Effector memory CD8-positive, alpha-beta T cell (primary cell): ENCODE results near the gene CLMN.

Experiments used
- ATAC-seq: fragments of 150-1000 bp; cut with Tn5 transposase; replicated peaks from 2 replicates; pipeline ENCODE4 v1.10.0; 2021; ENCODE audit warnings: mild to moderate bottlenecking, moderate library complexity
- DNase-seq, 3 experiments: peaks; one replicate each; pipeline ENCODE4 v3.0.0; 2021
- H3K27ac Mint-ChIP-seq, 2 donors: one replicate each; pipeline ENCODE4 v1.8.0; 2022; ENCODE audit warnings: mild to moderate bottlenecking in 2 of 2, mixed read lengths in 2 of 2, moderate library complexity in 2 of 2
- H3K27me3 Mint-ChIP-seq, 2 donors: one replicate each; pipeline ENCODE4 v1.8.0; 2022; ENCODE audit warnings: mixed read lengths in 2 of 2
- H3K36me3 Mint-ChIP-seq: one replicate; pipeline ENCODE4 v1.8.0; 2022; ENCODE audit warnings: mild to moderate bottlenecking, moderate library complexity, mixed read lengths; ENCODE audit not compliant: insufficient read depth
- H3K4me1 Mint-ChIP-seq, 2 donors: one replicate each; pipeline ENCODE4 v1.8.0; 2022; ENCODE audit warnings: low read depth in 2 of 2, mixed read lengths in 2 of 2
- H3K4me3 Mint-ChIP-seq, 2 donors: one replicate each; pipeline ENCODE4 v1.8.0; 2022; ENCODE audit warnings: mild to moderate bottlenecking in 2 of 2, mixed read lengths in 2 of 2, moderate library complexity in 2 of 2
- H3K9me3 Mint-ChIP-seq, 2 donors: one replicate each; pipeline ENCODE4 v1.8.0; 2022; ENCODE audit warnings: mixed read lengths in 2 of 2

Gene CLMN

DNA sequence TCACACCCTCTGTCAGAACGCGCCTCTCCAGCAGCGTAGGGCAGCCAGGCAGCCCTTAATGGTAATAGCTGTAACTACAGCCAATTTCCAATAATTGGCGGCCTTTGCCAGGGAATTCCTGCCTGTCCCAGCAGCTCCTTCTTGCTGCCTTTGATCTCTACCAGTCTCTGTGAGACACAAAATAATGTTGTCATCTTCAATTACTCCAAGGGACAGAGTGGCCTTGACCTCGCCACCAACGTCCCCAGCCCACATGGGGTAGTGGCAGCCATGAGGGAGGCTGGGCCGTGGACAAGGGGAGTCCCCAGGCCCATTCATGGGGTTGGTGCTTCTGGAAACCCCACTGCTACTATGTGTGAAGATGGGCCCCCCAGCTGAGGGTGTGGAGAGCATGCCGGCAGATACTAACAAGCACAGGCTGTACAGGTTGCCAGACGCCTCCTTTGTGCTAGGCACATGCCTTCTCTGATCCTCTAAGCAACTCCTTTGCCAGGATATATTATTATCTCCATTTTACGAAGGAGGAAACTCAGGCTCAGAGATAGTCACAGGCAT, 17.4 kb upstream of the CLMN start:
- ATAC-seq, result no peak
- H3K27me3 Mint-ChIP-seq, result peaks cover 37 to 72% of the 10 kb centered on the region in 2 donors
- H3K9me3 Mint-ChIP-seq, result no peaks in the 10 kb centered on the region

DNA sequence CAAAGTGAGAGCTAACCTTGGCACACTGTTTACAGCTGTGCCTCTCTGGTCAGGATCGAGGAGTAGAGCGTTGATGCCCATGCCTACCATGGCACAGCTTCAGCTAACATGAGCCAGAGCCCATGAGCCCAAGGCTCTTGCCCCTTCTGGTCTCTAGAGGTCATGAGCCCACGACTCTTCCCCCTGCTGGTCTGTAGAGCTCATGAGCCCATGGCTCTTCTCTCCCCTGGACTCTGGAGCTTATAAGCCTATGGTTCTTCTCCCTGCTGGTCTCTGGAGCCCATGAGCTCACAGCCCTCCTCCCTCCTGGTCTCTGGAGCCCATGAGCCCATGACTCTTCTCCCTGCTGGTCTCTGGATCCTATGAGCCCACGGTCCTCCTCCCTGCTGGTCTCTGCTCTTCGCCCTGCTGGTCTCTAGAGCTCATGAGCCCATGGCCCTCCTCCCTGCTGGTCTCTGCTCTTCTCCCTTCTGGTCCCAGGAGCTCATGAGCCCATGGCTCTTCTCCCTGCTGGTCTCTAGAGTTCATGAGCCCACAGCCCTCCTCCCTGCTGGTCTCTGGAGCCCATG, 16.6 kb upstream of the CLMN start:
- Mint-ChIP-seq H3K4me3 (no peak overlapping the region), H3K36me3 (peaks cover 5% of the 10 kb centered on the region), H3K9me3 (no peaks in the 10 kb centered on the region), H3K27me3 (peaks cover 29 to 72% of the 10 kb centered on the region in 2 donors), H3K27ac (no peak overlapping the region), H3K4me1 (no peaks in the 10 kb centered on the region)
- DNase-seq, result no peak
- ATAC-seq, result no peak

More for the DNA sequence above, 17.4 kb upstream of the CLMN start:
- no peak overlapping the region for H3K27ac Mint-ChIP-seq
- no peak for DNase-seq
- H3K4me1 Mint-ChIP-seq, result no peaks in the 10 kb centered on the region
- H3K4me3 Mint-ChIP-seq, result no peak overlapping the region
- H3K36me3 Mint-ChIP-seq, result peaks cover under 1% of the 10 kb centered on the region

DNA sequence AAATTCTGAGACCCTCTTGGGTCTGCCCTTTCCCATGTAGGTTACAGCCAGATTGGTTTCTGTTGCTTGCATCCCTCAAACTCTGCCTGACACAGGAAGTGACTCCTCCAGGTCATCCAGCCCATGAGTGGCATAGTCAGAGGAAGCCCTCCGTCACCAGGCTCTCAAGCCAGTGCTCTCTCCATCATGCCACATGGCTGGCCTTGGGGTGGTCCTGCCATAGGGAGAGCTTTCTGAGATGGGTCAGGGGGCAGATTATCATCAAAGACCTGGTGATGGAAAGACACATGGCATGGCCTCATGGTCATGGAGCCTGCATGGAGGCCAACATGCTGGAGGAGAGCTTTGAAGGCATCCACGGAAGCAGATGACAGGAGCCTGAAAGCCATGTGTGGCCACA, 15.4 kb upstream of the CLMN start:
- Mint-ChIP-seq H3K36me3 (peaks cover 5% of the 10 kb centered on the region), H3K27ac (no peak overlapping the region), H3K9me3 (no peaks in the 10 kb centered on the region), H3K4me1 (no peaks in the 10 kb centered on the region), H3K27me3 (peaks cover 23 to 65% of the 10 kb centered on the region in 2 donors), H3K4me3 (no peak overlapping the region)
- ATAC-seq (no peak), DNase-seq (no peak)

DNA sequence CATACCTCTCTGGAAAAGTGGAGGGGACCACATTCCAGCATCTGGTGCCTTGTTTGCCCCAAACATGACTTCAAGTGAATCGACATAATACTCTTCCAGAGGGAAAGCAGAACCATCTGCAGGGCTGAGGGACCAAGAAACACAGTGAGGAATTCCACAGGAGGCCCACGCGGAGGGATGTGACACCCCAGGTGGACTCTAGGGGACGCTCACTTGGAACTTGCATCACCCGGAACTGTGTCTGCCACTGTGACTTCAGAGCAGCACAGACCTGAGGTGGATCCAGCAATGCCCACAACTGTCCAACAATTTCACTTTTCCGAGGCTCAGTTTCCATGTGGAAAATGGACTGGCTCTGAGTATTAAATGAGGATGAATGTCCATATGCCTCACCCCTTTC, 14.3 kb upstream of the CLMN start:
- H3K4me3 Mint-ChIP-seq, result no peak overlapping the region
- H3K27ac Mint-ChIP-seq, result no peak overlapping the region
- peaks cover 5% of the 10 kb centered on the region for H3K36me3 Mint-ChIP-seq
- no peak for DNase-seq
- ATAC-seq, result no peak
- peaks cover 29 to 75% of the 10 kb centered on the region in 2 donors for H3K27me3 Mint-ChIP-seq
- no peaks in the 10 kb centered on the region for H3K9me3 Mint-ChIP-seq
- H3K4me1 Mint-ChIP-seq, result no peaks in the 10 kb centered on the region

DNA sequence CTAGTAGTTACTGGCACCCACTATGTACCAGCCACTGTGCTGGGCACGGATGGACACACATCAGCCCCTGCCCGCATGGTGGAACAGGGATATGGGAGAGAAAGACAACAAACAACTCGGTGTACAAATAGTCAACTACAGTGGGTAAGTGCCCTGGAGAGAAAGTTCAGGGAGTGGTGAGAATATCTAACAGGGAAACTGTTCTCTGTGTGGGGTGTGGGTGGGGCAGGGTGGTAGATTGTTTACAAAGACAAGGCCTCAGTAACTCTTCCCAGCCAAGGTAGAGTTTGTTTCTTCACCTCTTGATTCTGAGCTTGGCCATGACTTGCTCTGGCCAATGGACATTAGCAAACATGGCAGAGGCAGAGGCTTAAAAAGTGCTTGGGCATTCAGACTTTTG, 12.9 kb upstream of the CLMN start:
- no peak for ATAC-seq
- peaks cover 5% of the 10 kb centered on the region for H3K36me3 Mint-ChIP-seq
- H3K27me3 Mint-ChIP-seq, result peaks cover 25 to 75% of the 10 kb centered on the region in 2 donors
- H3K4me1 Mint-ChIP-seq, result no peaks in the 10 kb centered on the region
- H3K9me3 Mint-ChIP-seq, result no peaks in the 10 kb centered on the region
- no peak for DNase-seq
- no peak overlapping the region for H3K27ac Mint-ChIP-seq
- H3K4me3 Mint-ChIP-seq, result no peak overlapping the region

DNA sequence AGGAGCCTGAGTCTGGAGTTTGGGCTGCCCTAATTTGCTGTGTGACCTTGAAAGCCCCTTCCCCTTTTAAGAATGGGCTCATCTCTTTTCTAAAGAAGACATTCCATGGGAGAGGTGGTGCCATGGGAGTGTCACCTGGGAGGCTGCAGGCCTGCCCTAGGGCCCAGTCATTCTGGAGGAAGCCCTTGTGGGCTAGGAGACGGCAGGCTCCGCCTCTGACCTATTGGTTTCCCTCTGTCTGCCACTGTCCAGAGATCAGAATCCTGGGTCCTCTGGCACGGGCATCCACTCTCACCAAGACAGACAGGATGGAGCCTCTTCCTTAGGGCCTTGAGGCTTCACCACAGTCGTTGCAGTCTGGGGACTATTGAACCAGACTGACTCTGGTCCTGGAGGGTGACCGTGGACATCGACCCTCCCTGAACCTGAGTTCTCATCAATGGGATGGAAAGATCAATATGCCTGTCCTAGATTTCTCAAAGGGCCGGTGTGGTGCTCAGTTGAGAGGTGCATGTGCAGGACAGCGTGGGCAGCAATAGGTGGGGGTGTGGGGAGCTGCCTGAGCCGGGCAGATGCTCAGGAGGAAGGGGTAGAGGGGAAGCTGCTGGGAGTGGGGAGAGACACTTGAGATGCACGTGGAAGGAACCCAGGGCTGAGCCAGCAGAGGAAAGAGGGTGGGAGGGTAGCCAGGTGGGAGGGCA, 12.2 kb upstream of the CLMN start:
- ATAC-seq (no peak), DNase-seq (no peak)
- Mint-ChIP-seq H3K4me1 (no peaks in the 10 kb centered on the region), H3K36me3 (peaks cover 5% of the 10 kb centered on the region), H3K4me3 (no peak overlapping the region), H3K9me3 (no peaks in the 10 kb centered on the region), H3K27ac (no peak overlapping the region), H3K27me3 (peaks cover 23 to 75% of the 10 kb centered on the region in 2 donors)

DNA sequence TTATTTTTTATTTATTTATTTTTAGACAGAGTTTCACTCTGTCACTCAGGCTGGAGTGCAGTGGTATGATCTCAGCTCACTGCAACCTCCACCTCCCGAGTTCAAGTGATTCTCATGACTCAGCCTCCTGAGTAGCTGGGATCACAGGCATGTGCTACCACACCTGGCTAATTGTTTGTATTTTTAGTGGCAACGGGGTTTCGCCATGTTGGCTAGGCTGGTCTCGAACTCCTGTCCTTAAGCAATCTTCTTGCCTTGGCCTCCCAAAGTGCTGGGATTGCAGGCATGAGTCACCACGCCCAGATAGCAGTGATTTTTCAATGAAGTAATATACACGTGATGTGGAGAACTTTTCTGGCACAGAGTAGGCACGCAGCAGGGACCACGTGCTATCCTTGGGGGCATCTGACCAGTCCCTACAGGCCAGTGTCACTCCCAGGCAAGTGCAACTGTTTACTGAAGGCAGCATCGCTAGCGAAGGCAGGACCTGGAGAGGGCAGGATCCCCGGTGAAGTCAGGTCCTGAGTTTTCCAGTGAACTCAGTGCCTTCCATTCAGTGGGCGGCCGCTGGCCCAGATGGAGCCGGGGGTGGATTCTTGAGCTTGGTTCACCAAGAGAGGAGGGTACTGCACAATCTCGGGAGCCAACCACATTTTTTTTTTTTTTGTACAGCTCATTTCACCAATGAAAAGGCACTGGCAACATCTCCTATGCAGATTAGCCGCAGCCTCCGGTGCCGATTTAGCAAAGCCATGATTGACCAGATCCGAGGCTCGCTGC, 11.1 kb upstream of the CLMN start:
- Mint-ChIP-seq H3K4me1 (no peaks in the 10 kb centered on the region), H3K9me3 (no peaks in the 10 kb centered on the region), H3K36me3 (peaks cover 5% of the 10 kb centered on the region), H3K27me3 (peaks cover 16 to 71% of the 10 kb centered on the region in 2 donors), H3K4me3 (no peak overlapping the region), H3K27ac (no peak overlapping the region)
- DNase-seq (no peak), ATAC-seq (no peak)

DNA sequence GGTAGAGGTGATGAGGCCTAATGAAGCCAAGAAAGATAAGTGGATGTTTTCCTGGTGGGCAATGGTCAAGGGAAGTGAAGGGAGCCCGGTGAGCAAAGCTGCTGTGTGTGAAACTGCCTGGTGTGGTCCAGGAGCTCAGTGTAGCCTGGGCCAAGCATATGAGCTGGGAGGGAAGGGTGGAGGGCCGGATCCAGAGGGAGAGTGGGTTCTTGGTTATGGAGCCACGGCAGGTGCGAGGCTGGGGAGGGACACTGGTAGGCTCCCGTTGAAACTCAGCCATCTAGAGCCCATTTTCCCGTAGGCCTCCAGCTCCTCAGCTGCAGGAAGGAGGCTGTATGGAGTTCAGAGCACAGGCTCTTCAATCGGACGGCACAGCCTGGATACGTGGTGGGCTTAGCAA, 10.2 kb upstream of the CLMN start:
- Mint-ChIP-seq H3K4me1 (no peaks in the 10 kb centered on the region), H3K36me3 (peaks cover 5% of the 10 kb centered on the region), H3K9me3 (no peaks in the 10 kb centered on the region), H3K27ac (no peak overlapping the region), H3K4me3 (no peak overlapping the region), H3K27me3 (peaks cover 23 to 63% of the 10 kb centered on the region in 2 donors)
- DNase-seq (no peak), ATAC-seq (no peak)

DNA sequence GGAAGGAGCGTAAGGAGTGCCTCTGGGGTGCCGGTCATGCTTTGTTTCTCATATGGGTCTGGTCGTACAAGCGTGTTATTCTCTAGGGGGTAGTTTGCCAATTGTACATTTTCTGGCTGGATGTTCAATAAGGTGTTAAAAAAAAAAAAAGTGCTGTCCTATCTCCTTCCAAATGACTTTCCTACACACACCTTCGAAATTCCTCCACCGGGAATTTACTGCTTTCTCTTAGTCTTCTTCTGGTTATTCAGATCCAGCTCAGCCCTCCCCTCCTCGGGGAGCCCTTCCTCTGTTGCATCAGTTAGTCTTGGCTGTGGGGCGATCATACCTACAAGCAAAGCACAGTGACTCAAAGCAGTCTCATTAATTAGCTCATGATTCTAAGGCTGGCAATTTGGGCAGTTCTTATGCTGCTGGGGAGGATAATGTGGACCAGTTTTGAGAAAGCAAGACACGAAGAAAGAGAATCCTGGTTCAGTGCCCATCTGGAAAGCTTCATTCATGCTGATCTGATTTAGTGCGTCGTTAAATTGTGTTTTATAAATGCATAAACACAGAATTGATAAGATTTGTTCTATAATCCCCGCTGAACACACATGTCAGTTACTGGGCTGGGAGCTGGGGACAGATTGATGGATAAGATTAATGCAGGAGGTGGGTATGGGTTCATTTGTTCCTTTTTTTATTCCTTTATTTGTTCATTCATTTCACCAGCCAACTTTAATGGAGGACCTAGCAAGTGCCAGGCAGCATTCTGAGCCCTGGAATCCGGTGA, 9.2 kb upstream of the CLMN start:
- H3K27ac Mint-ChIP-seq, result no peak overlapping the region
- H3K4me3 Mint-ChIP-seq, result no peak overlapping the region
- no peaks in the 10 kb centered on the region for H3K9me3 Mint-ChIP-seq
- peaks cover 5% of the 10 kb centered on the region for H3K36me3 Mint-ChIP-seq
- H3K4me1 Mint-ChIP-seq, result no peaks in the 10 kb centered on the region
- H3K27me3 Mint-ChIP-seq, result peaks cover 30 to 66% of the 10 kb centered on the region in 2 donors
- ATAC-seq (no peak), DNase-seq (no peak)

DNA sequence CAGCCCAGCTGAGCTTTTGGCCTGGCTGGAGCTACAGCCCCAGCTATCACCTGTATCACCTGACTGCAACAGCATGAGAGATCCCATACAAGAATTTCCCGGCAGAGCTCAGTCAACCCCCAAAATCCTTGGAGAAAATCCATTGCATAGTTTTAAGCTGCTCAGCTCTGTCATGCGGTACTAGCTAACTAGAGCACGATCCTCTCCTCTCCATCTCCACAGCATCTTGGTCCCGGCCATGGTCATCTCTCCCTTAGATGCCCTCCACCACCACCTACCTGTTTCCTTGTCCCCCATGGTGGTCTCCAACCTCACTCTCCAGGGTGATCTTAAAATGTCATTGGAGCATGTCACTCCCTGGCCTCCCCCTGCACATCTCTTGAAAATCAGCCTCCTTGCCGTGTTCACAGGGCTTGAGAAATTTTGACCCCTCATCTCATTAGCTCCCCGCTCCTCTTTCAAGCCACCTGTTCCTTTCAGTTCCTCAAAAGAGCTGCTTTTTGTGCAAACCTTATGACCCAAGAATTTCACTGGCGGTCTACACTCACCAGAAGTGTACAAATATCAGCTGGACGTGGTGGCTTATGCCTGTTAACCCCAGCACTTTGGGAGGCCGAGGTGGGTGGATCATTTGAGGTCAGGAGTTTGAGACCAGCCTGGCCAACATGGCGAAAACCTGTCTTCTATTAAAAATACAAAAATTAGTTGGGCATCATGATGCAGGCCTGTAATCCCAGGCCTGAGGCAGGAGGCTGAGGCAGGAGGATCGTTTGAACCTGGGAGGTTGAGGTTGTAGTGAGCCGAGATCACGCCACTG, 8.1 kb upstream of the CLMN start:
- DNase-seq, result no peak
- no peaks in the 10 kb centered on the region for H3K4me1 Mint-ChIP-seq
- peaks cover 5% of the 10 kb centered on the region for H3K36me3 Mint-ChIP-seq
- peaks cover 41 to 76% of the 10 kb centered on the region in 2 donors for H3K27me3 Mint-ChIP-seq
- H3K27ac Mint-ChIP-seq, result no peak overlapping the region
- peak overlapping the region in 1 of 2 donors; percentile 7 for H3K4me3 Mint-ChIP-seq
- H3K9me3 Mint-ChIP-seq, result no peaks in the 10 kb centered on the region
- peak; percentile 50 for ATAC-seq

DNA sequence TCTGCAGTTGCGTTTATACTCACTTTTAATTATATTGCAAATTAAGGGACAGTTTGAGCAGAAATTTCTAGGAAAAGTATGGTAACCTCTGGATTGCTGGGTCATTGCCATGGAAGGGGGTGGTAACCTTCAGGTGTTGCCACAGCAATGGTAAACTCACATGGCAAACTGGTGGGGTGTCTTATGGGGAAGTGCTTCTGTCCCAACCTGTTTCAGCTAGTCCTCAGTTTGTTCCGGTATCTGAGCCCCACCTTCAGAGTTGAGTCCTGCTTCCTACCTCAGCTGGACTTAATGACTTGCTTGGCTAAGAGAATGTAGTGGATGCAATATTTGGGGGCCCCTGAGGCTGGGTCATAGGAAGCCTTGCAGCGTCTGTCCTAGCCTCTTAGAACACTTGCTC, 7.3 kb upstream of the CLMN start:
- peaks cover 3% of the 10 kb centered on the region for H3K36me3 Mint-ChIP-seq
- DNase-seq, result no peak
- H3K4me3 Mint-ChIP-seq, result no peak overlapping the region
- no peak for ATAC-seq
- H3K4me1 Mint-ChIP-seq, result no peaks in the 10 kb centered on the region
- no peaks in the 10 kb centered on the region for H3K9me3 Mint-ChIP-seq
- H3K27me3 Mint-ChIP-seq, result peaks cover 49 to 76% of the 10 kb centered on the region in 2 donors
- H3K27ac Mint-ChIP-seq, result no peak overlapping the region

DNA sequence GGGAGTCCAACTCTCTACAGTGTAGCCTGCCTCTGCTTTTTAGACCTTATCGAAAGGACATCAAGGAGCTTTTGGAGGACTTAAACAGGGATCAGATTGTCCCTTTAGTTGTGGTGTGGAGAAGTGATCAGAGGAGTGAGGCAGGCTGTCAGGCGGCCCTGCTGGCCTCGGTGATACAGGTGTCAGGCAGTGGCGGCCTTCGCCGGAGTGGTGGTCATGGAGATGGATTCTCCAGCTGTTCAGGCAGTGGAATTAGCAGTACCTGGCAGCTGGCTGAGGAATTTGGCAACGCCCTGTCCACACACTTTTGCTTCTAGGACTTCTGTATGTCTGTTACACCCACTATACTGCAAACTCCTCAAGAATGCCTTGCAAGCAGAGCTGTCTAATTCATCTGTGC, 4.2 kb upstream of the CLMN start:
- ATAC-seq (no peak), DNase-seq (no peak)
- Mint-ChIP-seq H3K9me3 (no peaks in the 10 kb centered on the region), H3K4me3 (no peak overlapping the region), H3K27ac (no peak overlapping the region), H3K4me1 (peaks cover 4 to 5% of the 10 kb centered on the region in 2 donors), H3K27me3 (peaks cover 67 to 84% of the 10 kb centered on the region in 2 donors), H3K36me3 (peaks cover 2% of the 10 kb centered on the region)
